Keratinocyte (primary cell): ENCODE data around the gene SF3B2. TPM values are rescaled to one million over a fixed set of nuclear protein-coding genes. Genes with fewer than 3 reads are reported as not detected.

Source experiments
- DNase-seq: peaks from one replicate; pipeline ENCODE4 v3.0.0-alpha.2; 2011; ENCODE audit warnings: low read depth, missing footprints, low spot score
- FAIRE-seq: peaks from 2 replicates; lab custom pipeline; 2011; peaks lifted over from hg19 to GRCh38; lab: Jason Lieb, UNC
- H2AFZ ChIP-seq: 2 replicates; pipeline ENCODE4 v1.6.0; 2012; ENCODE audit warnings: low read length, control low read depth, inconsistent platforms; ENCODE audit not compliant: control insufficient read depth
- H3K27ac ChIP-seq: 2 replicates; pipeline ENCODE4 v1.5.1; 2011; ENCODE audit warnings: low read length; ENCODE audit not compliant: control insufficient read depth, insufficient read depth
- H3K27me3 ChIP-seq: 3 replicates; pipeline ENCODE4 v1.6.0; 2011; ENCODE audit warnings: low read length; ENCODE audit not compliant: control insufficient read depth, insufficient read depth; ENCODE audit errors: extremely low read depth
- H3K36me3 ChIP-seq, 2 experiments: 2 replicates in 1 of 2; 3 replicates in 1 of 2; pipeline ENCODE4 v1.5.1; 2011; ENCODE audit warnings: low read length in 2 of 2, mild to moderate bottlenecking in 1 of 2; ENCODE audit not compliant: control insufficient read depth in 2 of 2, insufficient read depth in 2 of 2; ENCODE audit errors: extremely low read depth in 1 of 2
- H3K4me1 ChIP-seq: 3 replicates; pipeline ENCODE4 v1.5.1; 2011; ENCODE audit warnings: low read length; ENCODE audit not compliant: control insufficient read depth, insufficient read depth; ENCODE audit errors: extremely low read depth
- H3K4me2 ChIP-seq: 3 replicates; pipeline ENCODE4 v1.6.0; 2011; ENCODE audit warnings: low read depth, low read length; ENCODE audit not compliant: control insufficient read depth, insufficient read depth; ENCODE audit errors: extremely low read depth
- H3K4me3 ChIP-seq, 3 experiments: fragments of 200-600 bp in 1 of 3; sonication (generic) in 1 of 3; 2 replicates in 2 of 3; 3 replicates in 1 of 3; pipeline ENCODE4 v1.5.1; 2011 to 2016; ENCODE audit warnings: low read length in 3 of 3, mild to moderate bottlenecking in 3 of 3, control low read depth in 2 of 3, inconsistent platforms in 1 of 3, low read depth in 1 of 3, mixed read lengths in 1 of 3, mixed run types in 1 of 3, moderate library complexity in 1 of 3; ENCODE audit not compliant: control insufficient read depth in 2 of 3, insufficient read depth in 2 of 3; ENCODE audit errors: extremely low read depth in 1 of 3
- H3K79me2 ChIP-seq: 2 replicates; pipeline ENCODE4 v1.6.0; 2012; ENCODE audit warnings: low read length; ENCODE audit not compliant: control insufficient read depth, insufficient read depth
- H3K9ac ChIP-seq: 3 replicates; pipeline ENCODE4 v1.6.0; 2011; ENCODE audit warnings: low read length; ENCODE audit not compliant: control insufficient read depth, insufficient read depth; ENCODE audit errors: extremely low read depth
- H3K9me1 ChIP-seq: 3 replicates; pipeline ENCODE4 v1.6.0; 2011; ENCODE audit warnings: low read length; ENCODE audit not compliant: control insufficient read depth, insufficient read depth; ENCODE audit errors: extremely low read depth
- H3K9me3 ChIP-seq: 2 replicates; pipeline ENCODE4 v1.5.1; 2012; ENCODE audit warnings: low read depth, low read length; ENCODE audit not compliant: control insufficient read depth
- H4K20me1 ChIP-seq: 3 replicates; pipeline ENCODE4 v1.6.0; 2011; ENCODE audit warnings: low read length; ENCODE audit not compliant: control insufficient read depth, insufficient read depth; ENCODE audit errors: extremely low read depth
- CTCF ChIP-seq, 3 experiments: IDR thresholded peaks in 1 of 3; conservative IDR thresholded peaks in 1 of 3; optimal IDR thresholded peaks in 1 of 3; 2 replicates in 2 of 3; 3 replicates in 1 of 3; pipeline versions ENCODE3 to v1.5.1; 2011; ENCODE audit warnings: low read length in 3 of 3, mild to moderate bottlenecking in 3 of 3, moderate library complexity in 2 of 3, control low read depth in 1 of 3, inconsistent platforms in 1 of 3; ENCODE audit not compliant: insufficient read depth in 2 of 3; ENCODE audit errors: extremely low read depth in 1 of 3
- EZH2 ChIP-seq: IDR thresholded peaks from one replicate; pipeline ENCODE4 v1.6.1; 2012; ENCODE audit warnings: inconsistent platforms, mild to moderate bottlenecking, low read length, moderate library complexity
- dilution Hi-C: fragments of 300-500 bp; cut with MboI; formaldehyde crosslinking; loops from one replicate; pipeline ENCODE4 v1.7.0; 2020; ENCODE audit warnings: low sequenced_read_pairs; ENCODE audit not compliant: extremely low pct_ligation_motif_present
- polyA plus RNA-seq, 5 experiments: library from polyadenylated mRNA; depleted of rRNA in 3 of 5; stranded (reverse) in 3 of 5; stranded (forward) in 1 of 5; unstranded in 1 of 5; fragments of >200 nt; gene quantifications; 1 replicate in 1 of 5; 2 replicates in 3 of 5; 3 replicates in 1 of 5; pipeline versions ENCODE4 v1.2.1 to v1.2.3, GENCODE V29; 2011 to 2012; ENCODE audit warnings: missing spikeins in 2 of 5, low read depth in 1 of 5, low replicate concordance in 1 of 5

The SF3B2 gene
- polyA plus RNA-seq, 1 donor (not counting 4 experiments of a cell fraction or from before 2014, with no cell fraction given) = 73.0 TPM

GRCh38 chr11:66080055-66080817, 28.1 kb downstream of the SF3B2 start:
- peak overlapping the region; percentile 62 for H3K9ac ChIP-seq

GRCh38 chr11:66081505-66081904, 29.3 kb downstream of the SF3B2 start:
- H4K20me1 ChIP-seq = no peaks in the 10 kb centered on the region
- no peak for TF ChIP-seq EZH2
- TF ChIP-seq CTCF (optimal IDR thresholded peaks at IDR 0.05 in 1 of 3, IDR thresholded peaks at IDR 0.05 in 1 of 3, conservative IDR thresholded peaks at IDR 0.05 in 1 of 3; ENCODE audit: extremely low read depth in 1 of 3, insufficient read depth in 2 of 3, low read length in 3 of 3) = no peak
- peak overlapping the region in 2 of 3 experiments; percentile 46 to 51 for H3K4me3 ChIP-seq
- no peaks in the 10 kb centered on the region for H3K27me3 ChIP-seq
- peaks cover 66% of the 10 kb centered on the region for H3K79me2 ChIP-seq
- peak overlapping the region; percentile 82 for H3K27ac ChIP-seq
- H3K9me1 ChIP-seq = peaks cover 4% of the 10 kb centered on the region
- H3K4me2 ChIP-seq = peak overlapping the region; percentile 83
- peak overlapping the region; percentile 59 for H2AFZ ChIP-seq
- H3K9me3 ChIP-seq = no peaks in the 10 kb centered on the region
- peaks cover 30% of the 10 kb centered on the region for H3K4me1 ChIP-seq
- peaks cover 1 to 3% of the 10 kb centered on the region in 2 experiments for H3K36me3 ChIP-seq
- dilution Hi-C loops = no loop called here
- DNase-seq (no peak), FAIRE-seq (peak; percentile 64)
- H3K9ac ChIP-seq = peak overlapping the region; percentile 62

More at GRCh38 chr11:66080055-66080817, 28.1 kb downstream of the SF3B2 start:
- Histone ChIP-seq H3K36me3 (peaks cover 1 to 7% of the 10 kb centered on the region in 2 experiments), H3K9me3 (no peaks in the 10 kb centered on the region), H3K4me2 (peak overlapping the region; percentile 83), H3K4me1 (peaks cover 38% of the 10 kb centered on the region), H3K27ac (peak overlapping the region; percentile 82), H2AFZ (no peak overlapping the region), H3K9me1 (peaks cover 4% of the 10 kb centered on the region), H3K4me3 (peak overlapping the region in 1 of 3 experiments; percentile 35), H3K27me3 (no peaks in the 10 kb centered on the region), H3K79me2 (peaks cover 67% of the 10 kb centered on the region), H4K20me1 (no peaks in the 10 kb centered on the region)
- no peak for DNase-seq
- dilution Hi-C loops = no loop called here
- FAIRE-seq = peak; percentile 36
- no peak for TF ChIP-seq CTCF (optimal IDR thresholded peaks at IDR 0.05 in 1 of 3, IDR thresholded peaks at IDR 0.05 in 1 of 3, conservative IDR thresholded peaks at IDR 0.05 in 1 of 3; ENCODE audit: extremely low read depth in 1 of 3, insufficient read depth in 2 of 3, low read length in 3 of 3)
- TF ChIP-seq EZH2 = no peak
